Measurements from ENCODE around the gene GADD45GIP1. TPM values are rescaled to one million over a fixed set of nuclear protein-coding genes. Genes with fewer than 3 reads are reported as not detected.

Gene GADD45GIP1
- total and polyA plus RNA-seq, 2 donors (not counting 1 experiment from before 2014, with no cell fraction given) = 12.6 to 17.5 TPM

GRCh38 chr19:12913851-12914690 lies 43.0 kb downstream of the GADD45GIP1 start:
- Histone ChIP-seq H3K27ac (ENCODE audit: low read length in 2 of 2) (no peak overlapping the region), H3K79me2 (ENCODE audit: control insufficient read depth, insufficient read depth, low read length) (no peaks in the 10 kb centered on the region), H3K9me3 (ENCODE audit: control extremely low read depth in 1 of 3, control insufficient read depth in 2 of 3, insufficient read depth in 1 of 3, low read length in 2 of 3) (no peaks in the 10 kb centered on the region), H2AFZ (ENCODE audit: insufficient read depth, low read depth, low read length, poor library complexity, severe bottlenecking) (peak overlapping the region; percentile 18), H3K9ac (ENCODE audit: low read length) (no peak overlapping the region), H4K20me1 (ENCODE audit: control insufficient read depth, insufficient read depth, low read length, poor library complexity, severe bottlenecking) (no peaks in the 10 kb centered on the region), H3K36me3 (replicated peaks in 1 of 2; ENCODE audit: control extremely low read depth in 1 of 2, control insufficient read depth in 1 of 2, extremely low read depth in 1 of 2, insufficient read depth in 2 of 2, low read length in 1 of 2) (no peaks in the 10 kb centered on the region), H3K4me1 (ENCODE audit: control insufficient read depth in 2 of 2, insufficient read depth in 2 of 2, low read length in 2 of 2) (peaks cover 9 to 25% of the 10 kb centered on the region in 2 donors), H3K4me3 (ENCODE audit: control extremely low read depth in 1 of 5, extremely low read depth in 1 of 5, insufficient read depth in 1 of 5, low read depth in 2 of 5, low read length in 4 of 5) (no peak overlapping the region), H3K4me2 (replicated peaks; ENCODE audit: low read depth, low read length, poor library complexity, severe bottlenecking) (peak overlapping the region; percentile 26), H3K27me3 (replicated peaks in 1 of 4; ENCODE audit: control extremely low read depth in 1 of 4, control insufficient read depth in 3 of 4, insufficient read depth in 4 of 4, low read length in 3 of 4) (no peaks in the 10 kb centered on the region)
- peaks cover 17% of the 10 kb centered on the region for H3K4me1 Mint-ChIP-seq
- TF ChIP-seq CTCF (IDR thresholded peaks at IDR 0.05) (no peak), EZH2 (IDR thresholded peaks at IDR 0.05; ENCODE audit: borderline replicate concordance, insufficient read depth, low read depth, low read length, poor library complexity, severe bottlenecking) (no peak)
- ChIA-PET POLR2A (no interaction called here), CTCF (interaction anchor here (0.6 to 1.3 kb wide), 5 partner anchors 13 to 1105 kb away, joined by 3 to 7 read pairs (median 4); no protein-coding TSS in a partner anchor)
- no peaks in the 10 kb centered on the region for H3K9me3 Mint-ChIP-seq (ENCODE audit: insufficient read depth)
- WGBS (ENCODE audit: insufficient coverage) = 28% methylated on average over 6 of the region's 12 CpGs
- ATAC-seq (ENCODE audit: low read depth) (peak; percentile 52), DNase-seq (peak; percentile 50)
- H3K27ac Mint-ChIP-seq = peak overlapping the region; percentile 67
- H3K4me3 Mint-ChIP-seq = peak overlapping the region; percentile 48
- H3K27me3 Mint-ChIP-seq = no peaks in the 10 kb centered on the region
- intact Hi-C loops (cut with micrococcal nuclease) = no loop called here

DNA sequence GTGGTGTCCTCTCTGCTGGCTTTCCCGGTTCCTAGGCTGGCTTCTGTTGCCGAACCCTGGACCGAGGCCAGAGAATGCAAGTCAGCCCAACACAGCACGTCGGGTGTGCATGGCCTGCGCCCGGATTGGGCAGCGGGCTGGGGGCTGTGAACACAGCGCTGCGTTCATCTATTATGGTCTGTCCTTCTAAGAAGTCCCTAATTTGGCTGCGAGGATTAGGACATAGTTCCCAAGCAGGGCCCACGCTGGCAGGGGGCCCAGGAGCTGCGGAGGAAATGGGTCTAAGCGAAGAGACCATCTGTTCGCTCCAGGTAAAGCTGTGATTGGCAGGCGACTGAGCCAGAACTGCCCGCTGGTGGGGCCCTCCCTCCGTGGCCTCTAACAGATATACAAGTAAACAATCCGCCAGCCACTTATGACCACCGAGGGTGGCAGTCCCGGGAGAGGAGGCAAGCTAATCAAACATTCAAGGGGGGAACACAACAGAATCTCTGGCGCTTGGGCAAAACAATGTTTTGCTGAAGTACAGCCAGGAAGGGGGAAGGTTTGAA lies 43.9 kb downstream of the GADD45GIP1 start:
- Mint-ChIP-seq H3K27ac (no peak overlapping the region), H3K27me3 (no peaks in the 10 kb centered on the region), H3K9me3 (ENCODE audit: insufficient read depth) (no peaks in the 10 kb centered on the region), H3K4me3 (no peak overlapping the region), H3K4me1 (peaks cover 14% of the 10 kb centered on the region)
- peaks cover 9 to 17% of the 10 kb centered on the region in 2 donors for H3K4me1 ChIP-seq (ENCODE audit: control insufficient read depth in 2 of 2, insufficient read depth in 2 of 2, low read length in 2 of 2)
- H3K27ac ChIP-seq (ENCODE audit: low read length in 2 of 2) = no peak overlapping the region
- H3K27me3 ChIP-seq (replicated peaks in 1 of 4; ENCODE audit: control extremely low read depth in 1 of 4, control insufficient read depth in 3 of 4, insufficient read depth in 4 of 4, low read length in 3 of 4) = no peaks in the 10 kb centered on the region
- ChIA-PET POLR2A (no interaction called here), CTCF (interaction anchor here (0.7 to 1.3 kb wide), 3 partner anchors 12 to 65 kb away, joined by 4 to 5 read pairs (median 4); no protein-coding TSS in a partner anchor)
- TF ChIP-seq EZH2 (IDR thresholded peaks at IDR 0.05; ENCODE audit: borderline replicate concordance, insufficient read depth, low read depth, low read length, poor library complexity, severe bottlenecking) = no peak
- TF ChIP-seq CTCF (IDR thresholded peaks at IDR 0.05) = no peak
- no peak overlapping the region for H2AFZ ChIP-seq (ENCODE audit: insufficient read depth, low read depth, low read length, poor library complexity, severe bottlenecking)
- H3K4me2 ChIP-seq (replicated peaks; ENCODE audit: low read depth, low read length, poor library complexity, severe bottlenecking) = no peak overlapping the region
- no peak overlapping the region for H3K4me3 ChIP-seq (ENCODE audit: control extremely low read depth in 1 of 5, extremely low read depth in 1 of 5, insufficient read depth in 1 of 5, low read depth in 2 of 5, low read length in 4 of 5)
- ATAC-seq (ENCODE audit: low read depth) (no peak), DNase-seq (no peak)
- no peaks in the 10 kb centered on the region for H3K79me2 ChIP-seq (ENCODE audit: control insufficient read depth, insufficient read depth, low read length)
- H3K9me3 ChIP-seq (ENCODE audit: control extremely low read depth in 1 of 3, control insufficient read depth in 2 of 3, insufficient read depth in 1 of 3, low read length in 2 of 3) = no peaks in the 10 kb centered on the region
- H3K36me3 ChIP-seq (replicated peaks in 1 of 2; ENCODE audit: control extremely low read depth in 1 of 2, control insufficient read depth in 1 of 2, extremely low read depth in 1 of 2, insufficient read depth in 2 of 2, low read length in 1 of 2) = no peaks in the 10 kb centered on the region
- WGBS (ENCODE audit: insufficient coverage) = 41% methylated on average over 20 of the region's 22 CpGs
- H4K20me1 ChIP-seq (ENCODE audit: control insufficient read depth, insufficient read depth, low read length, poor library complexity, severe bottlenecking) = no peaks in the 10 kb centered on the region
- no peak overlapping the region for H3K9ac ChIP-seq (ENCODE audit: low read length)
- intact Hi-C loops (cut with micrococcal nuclease) = no loop called here

Data from B cell (primary cell).